Neural crest cell (in vitro differentiated cells): ENCODE measurements around the gene RBL2. TPM values are rescaled to one million over a fixed set of nuclear protein-coding genes. Genes with fewer than 3 reads are reported as not detected.

ENCODE experiments used
- DNase-seq: peaks from one replicate; pipeline ENCODE4 v3.0.0; 2021; ENCODE audit warnings: low read depth, mixed read lengths, low spot score
- H3K27ac Mint-ChIP-seq: one replicate; pipeline ENCODE4 v1.8.0; 2021; ENCODE audit warnings: mild to moderate bottlenecking, mixed read lengths; ENCODE audit not compliant: unreplicated experiment
- H3K27me3 Mint-ChIP-seq: 2 replicates; pipeline ENCODE4 v1.8.0; 2021; ENCODE audit warnings: low read depth, mild to moderate bottlenecking, mixed read lengths
- H3K36me3 Mint-ChIP-seq: 2 replicates; pipeline ENCODE4 v1.8.0; 2021; ENCODE audit warnings: low read depth, mild to moderate bottlenecking, mixed read lengths
- H3K4me1 Mint-ChIP-seq: 2 replicates; pipeline ENCODE4 v1.8.0; 2021; ENCODE audit warnings: mixed read lengths
- H3K4me3 Mint-ChIP-seq: one replicate; pipeline ENCODE4 v1.8.0; 2021; ENCODE audit warnings: mild to moderate bottlenecking, mixed read lengths
- H3K9me3 Mint-ChIP-seq: 2 replicates; pipeline ENCODE4 v1.8.0; 2021; ENCODE audit warnings: mixed read lengths
- total RNA-seq: library from RNA; stranded (reverse); gene quantifications from 2 replicates; pipeline ENCODE4 v1.2.1, GENCODE V29; 2021
- TF ChIP-seq, protein P1 (sequence below): fragments of 200-600 bp; sonication (generic); conservative IDR thresholded peaks from 2 replicates; pipeline ENCODE4 v1.5.0; 2021; ENCODE audit warnings: antibody characterized with exemption, mild to moderate bottlenecking

The RBL2 gene
- total RNA-seq, 1 donor from 2014 or later, result 29.8 TPM

DNA sequence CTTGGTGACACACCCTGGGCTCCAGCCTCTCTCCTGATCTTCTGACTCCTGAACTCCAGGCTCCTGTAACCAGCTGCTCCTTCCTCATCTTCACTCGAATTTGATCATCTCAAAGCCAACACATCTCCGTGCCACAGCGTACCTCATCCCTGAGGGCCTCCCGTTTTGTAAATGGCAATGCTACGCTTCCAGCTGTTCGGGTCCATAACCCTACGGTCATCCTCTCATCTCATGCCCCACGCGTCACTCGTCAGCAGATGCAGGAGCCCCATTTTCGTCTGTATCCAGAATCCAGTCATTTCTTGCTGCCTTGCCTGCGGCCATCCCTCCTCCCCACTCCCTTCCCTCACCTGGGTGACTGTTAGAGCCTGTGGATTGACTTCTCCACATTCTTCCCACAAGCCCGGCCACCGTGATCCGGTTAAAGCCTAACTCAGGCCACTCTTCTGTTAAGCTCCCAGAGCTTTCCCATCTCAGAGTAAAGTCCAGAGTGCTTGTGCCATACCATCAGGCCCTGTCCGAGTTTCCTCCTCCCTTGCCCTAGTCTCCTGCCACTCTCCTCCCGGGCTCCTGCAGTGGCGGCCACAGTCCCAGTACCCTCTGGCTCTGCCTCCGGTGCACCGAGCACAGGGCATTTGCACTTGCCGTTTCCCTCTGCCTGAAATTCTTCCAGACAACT is 89.0 kb downstream of the RBL2 start:
- Mint-ChIP-seq H3K27me3 (no peaks in the 10 kb centered on the region), H3K4me1 (no peaks in the 10 kb centered on the region), H3K4me3 (no peak overlapping the region), H3K36me3 (no peaks in the 10 kb centered on the region), H3K9me3 (no peaks in the 10 kb centered on the region), H3K27ac (no peak overlapping the region)
- DNase-seq, result no peak
- TF ChIP-seq, protein P1, sequence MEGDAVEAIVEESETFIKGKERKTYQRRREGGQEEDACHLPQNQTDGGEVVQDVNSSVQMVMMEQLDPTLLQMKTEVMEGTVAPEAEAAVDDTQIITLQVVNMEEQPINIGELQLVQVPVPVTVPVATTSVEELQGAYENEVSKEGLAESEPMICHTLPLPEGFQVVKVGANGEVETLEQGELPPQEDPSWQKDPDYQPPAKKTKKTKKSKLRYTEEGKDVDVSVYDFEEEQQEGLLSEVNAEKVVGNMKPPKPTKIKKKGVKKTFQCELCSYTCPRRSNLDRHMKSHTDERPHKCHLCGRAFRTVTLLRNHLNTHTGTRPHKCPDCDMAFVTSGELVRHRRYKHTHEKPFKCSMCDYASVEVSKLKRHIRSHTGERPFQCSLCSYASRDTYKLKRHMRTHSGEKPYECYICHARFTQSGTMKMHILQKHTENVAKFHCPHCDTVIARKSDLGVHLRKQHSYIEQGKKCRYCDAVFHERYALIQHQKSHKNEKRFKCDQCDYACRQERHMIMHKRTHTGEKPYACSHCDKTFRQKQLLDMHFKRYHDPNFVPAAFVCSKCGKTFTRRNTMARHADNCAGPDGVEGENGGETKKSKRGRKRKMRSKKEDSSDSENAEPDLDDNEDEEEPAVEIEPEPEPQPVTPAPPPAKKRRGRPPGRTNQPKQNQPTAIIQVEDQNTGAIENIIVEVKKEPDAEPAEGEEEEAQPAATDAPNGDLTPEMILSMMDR, result no peak

DNA sequence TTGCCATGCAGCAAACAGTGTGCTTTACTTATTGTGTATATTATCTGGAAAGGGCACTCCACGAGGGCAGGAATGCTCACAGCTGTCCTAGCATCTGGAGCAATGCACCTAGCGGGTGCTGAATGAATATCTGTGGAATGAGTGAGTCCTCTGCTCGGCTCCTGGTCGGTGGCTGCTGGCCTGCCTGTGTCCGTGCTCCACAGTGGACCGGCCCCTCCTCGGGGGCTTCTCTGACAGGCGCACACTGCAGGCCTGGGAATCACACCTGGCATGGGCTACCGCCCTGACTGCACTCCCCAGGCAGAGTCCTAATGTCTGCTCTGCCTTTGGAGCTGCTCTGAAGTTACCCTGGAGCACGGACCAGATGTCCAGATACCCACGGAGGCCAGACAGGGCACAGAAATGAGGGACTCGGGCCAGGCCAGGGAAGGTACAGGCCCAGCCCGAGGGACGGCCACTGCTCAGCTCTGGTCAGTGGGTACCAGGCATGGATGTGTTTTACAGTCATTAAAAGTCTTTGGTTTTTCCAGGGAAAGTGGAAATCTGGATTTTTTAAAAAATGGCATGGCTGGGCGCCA is 89.8 kb downstream of the RBL2 start:
- Mint-ChIP-seq H3K27ac (no peak overlapping the region), H3K4me3 (no peak overlapping the region), H3K4me1 (no peaks in the 10 kb centered on the region), H3K9me3 (no peaks in the 10 kb centered on the region), H3K27me3 (no peaks in the 10 kb centered on the region), H3K36me3 (no peaks in the 10 kb centered on the region)
- TF ChIP-seq, protein P1, result no peak
- DNase-seq, result no peak

DNA sequence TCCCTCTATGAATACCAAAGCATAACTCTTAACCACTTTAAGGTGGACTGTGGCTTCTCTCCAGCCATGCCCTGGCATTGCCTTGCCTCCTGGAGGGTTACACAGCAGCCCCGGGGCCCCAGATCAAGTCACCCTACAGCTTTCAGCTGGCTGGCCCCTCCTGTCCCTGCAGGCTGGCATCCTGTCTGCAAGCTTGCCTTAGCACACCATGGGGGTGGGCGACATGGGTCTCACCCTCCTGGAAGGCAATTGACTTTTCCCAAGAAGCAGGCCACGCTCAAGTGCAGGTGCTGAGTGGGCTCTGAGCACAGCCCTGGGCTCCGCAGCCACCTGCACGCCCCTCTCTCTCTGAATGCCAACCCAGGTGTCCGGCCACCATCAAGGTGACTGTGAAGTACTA is 94.5 kb downstream of the RBL2 start:
- no peak overlapping the region for H3K4me3 Mint-ChIP-seq
- no peak overlapping the region for H3K27ac Mint-ChIP-seq
- no peak for DNase-seq
- H3K4me1 Mint-ChIP-seq, result no peaks in the 10 kb centered on the region
- H3K9me3 Mint-ChIP-seq, result no peaks in the 10 kb centered on the region
- no peaks in the 10 kb centered on the region for H3K36me3 Mint-ChIP-seq
- TF ChIP-seq, protein P1, result no peak
- no peaks in the 10 kb centered on the region for H3K27me3 Mint-ChIP-seq

DNA sequence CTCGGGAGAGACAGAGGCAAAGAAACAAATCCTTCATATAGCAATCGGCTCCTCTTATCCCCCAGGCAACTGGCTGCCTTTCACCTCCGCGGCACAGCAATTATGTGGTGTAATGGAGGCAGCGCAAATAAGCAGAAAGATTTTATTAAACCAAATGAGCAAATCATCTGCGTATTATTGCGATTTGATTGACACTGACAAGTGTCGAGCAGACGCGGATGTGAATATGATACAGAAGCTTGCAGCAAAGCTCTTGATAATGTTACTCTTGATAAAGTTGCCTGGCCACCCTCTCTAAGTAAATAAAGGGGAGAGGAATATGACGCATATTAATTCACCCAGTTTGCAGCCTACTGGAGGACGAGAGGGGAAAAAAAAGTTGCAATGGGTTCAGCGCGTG is 95.2 kb downstream of the RBL2 start:
- Mint-ChIP-seq H3K36me3 (no peaks in the 10 kb centered on the region), H3K27me3 (no peaks in the 10 kb centered on the region), H3K4me1 (peaks cover 3% of the 10 kb centered on the region), H3K4me3 (no peak overlapping the region), H3K27ac (no peak overlapping the region), H3K9me3 (no peaks in the 10 kb centered on the region)
- TF ChIP-seq, protein P1, result no peak
- no peak for DNase-seq

DNA sequence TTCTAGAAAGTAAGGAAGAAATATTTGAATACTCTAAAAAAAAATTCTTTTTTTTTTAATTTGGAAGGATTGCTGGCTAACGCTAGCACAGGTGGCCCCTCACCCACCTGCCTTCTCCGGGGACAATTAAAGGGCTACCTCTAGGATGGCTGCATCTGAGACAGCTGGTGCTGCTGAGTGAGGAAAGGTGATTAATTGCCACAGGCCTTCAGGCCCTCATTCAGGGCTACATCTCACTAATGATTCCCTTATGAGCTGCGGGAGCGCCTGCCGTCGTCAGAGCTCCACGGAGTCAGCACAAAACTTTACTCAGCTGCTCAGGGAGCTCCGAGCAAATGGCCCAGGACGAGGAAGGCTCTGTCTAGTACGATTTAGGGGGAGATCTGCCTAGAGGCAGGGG is 95.8 kb downstream of the RBL2 start:
- DNase-seq, result no peak
- Mint-ChIP-seq H3K4me1 (peaks cover 3% of the 10 kb centered on the region), H3K4me3 (no peak overlapping the region), H3K27me3 (no peaks in the 10 kb centered on the region), H3K9me3 (no peaks in the 10 kb centered on the region), H3K27ac (no peak overlapping the region), H3K36me3 (no peaks in the 10 kb centered on the region)
- TF ChIP-seq, protein P1, result no peak
